ENCODE results near the gene HOXA3.

- TF ChIP-seq PATZ1 (CRISPR knock-in tag; IDR thresholded peaks at IDR 0.05; ENCODE audit: borderline replicate concordance), result no peak
- no peak for TF ChIP-seq ZFP3 (CRISPR knock-in tag; IDR thresholded peaks at IDR 0.05)
- no peak for TF ChIP-seq ZNF565 (CRISPR knock-in tag; conservative IDR thresholded peaks at IDR 0.05; ENCODE audit: low read depth)
- TF ChIP-seq BACH2 (CRISPR knock-in tag; IDR thresholded peaks at IDR 0.05; ENCODE audit: borderline replicate concordance), result no peak
- no peak for TF ChIP-seq RARB (CRISPR knock-in tag; IDR thresholded peaks at IDR 0.05)
- TF ChIP-seq OSR1 (CRISPR knock-in tag; IDR thresholded peaks at IDR 0.05), result no peak
- no peak for TF ChIP-seq TOX (CRISPR knock-in tag; IDR thresholded peaks at IDR 0.05; ENCODE audit: borderline replicate concordance)
These were observed 18.0 kb downstream of the HOXA3 start for GRCh38 chr7:27134392-27134791.
